HepG2 (cell line): ENCODE data around the gene CTDSPL2. TPM values are rescaled to one million over a fixed set of nuclear protein-coding genes. Genes with fewer than 3 reads are reported as not detected.
"Not testable (repeated sequence)": the region's sequence is repeated elsewhere in the genome, so short reads cannot be mapped to it uniquely, and the experiment has no call there.

Experiments
- ATAC-seq: fragments of 200-7000 bp; cut with Tn5 transposase; 3 replicates; pipeline ENCODE4 v1.9.1; 2020; ENCODE audit warnings: mild to moderate bottlenecking, moderate library complexity
- BruUV-seq: library from RNA; stranded (reverse); fragments of 400-500 nt; replicated peaks from 2 replicates; lab custom pipeline; 2021; lab: Mats Ljungman, UMichigan
- CTCF ChIA-PET: fragments of 300-600 bp; formaldehyde crosslinking; extraction: SDS; loops from one replicate; lab custom pipeline; 2021; ENCODE audit warnings: low total read pairs, inconsistent platforms, low intra/inter-chr PET ratio; lab: Yijun Ruan, JAX
- POLR2A ChIA-PET: fragments of 350-600 bp; sonication (Branson Sonifier 250); formaldehyde crosslinking; loops from one replicate; lab custom pipeline; 2020; ENCODE audit warnings: antibody characterized with exemption, inconsistent platforms; lab: Yijun Ruan, JAX
- DNase-seq: peaks from one replicate; pipeline ENCODE4 v3.0.0-alpha.2; 2015; ENCODE audit warnings: low spot score
- FAIRE-seq: peaks from 3 replicates; lab custom pipeline; 2011; peaks lifted over from hg19 to GRCh38; lab: Jason Lieb, UNC
- H2AFZ ChIP-seq: one replicate; pipeline ENCODE4 v1.6.1; 2011; ENCODE audit warnings: low read length, inconsistent platforms
- H3K27ac ChIP-seq: fragments of 300-600 bp; 3 replicates; pipeline ENCODE4 v1.8.0; 2011; ENCODE audit warnings: mixed run types, mild to moderate bottlenecking, mixed read lengths, low read length, inconsistent platforms; ENCODE audit not compliant: insufficient read depth; ENCODE audit errors: extremely low read length
- H3K27me3 ChIP-seq, 2 experiments: fragments of 200-600 bp in 1 of 2; 2 replicates in 1 of 2; 3 replicates in 1 of 2; pipeline versions ENCODE4 v1.6.0 to v1.8.0; 2011; ENCODE audit warnings: low read length in 2 of 2, mild to moderate bottlenecking in 2 of 2, moderate library complexity in 2 of 2, inconsistent platforms in 1 of 2; ENCODE audit not compliant: insufficient read depth in 2 of 2, control insufficient read depth in 1 of 2
- H3K36me3 ChIP-seq, 2 experiments: fragments of 200-600 bp in 1 of 2; replicated peaks in 1 of 2; 2 replicates in 1 of 2; 3 replicates in 1 of 2; pipeline versions ENCODE4 v1.5.1 to v1.8.0; 2011; ENCODE audit warnings: low read length in 2 of 2, inconsistent platforms in 1 of 2; ENCODE audit not compliant: insufficient read depth in 2 of 2, control insufficient read depth in 1 of 2
- H3K4me1 ChIP-seq: 2 replicates; pipeline ENCODE4 v1.5.1; 2012; ENCODE audit warnings: low read length, inconsistent platforms; ENCODE audit not compliant: insufficient read depth
- H3K4me2 ChIP-seq: 2 replicates; pipeline ENCODE4 v1.6.0; 2011; ENCODE audit warnings: low read depth, low read length, inconsistent platforms
- H3K4me3 ChIP-seq, 3 experiments: fragments of 200-600 bp in 1 of 3; sonication (generic), shearing (Covaris generic) in 1 of 3; replicated peaks in 1 of 3; 2 replicates each; pipeline ENCODE4 v1.5.1; 2011 to 2016; ENCODE audit warnings: low read length in 3 of 3, inconsistent platforms in 2 of 3, low read depth in 2 of 3, mild to moderate bottlenecking in 2 of 3, control low read depth in 1 of 3, mixed read lengths in 1 of 3; ENCODE audit not compliant: insufficient read depth in 1 of 3
- H3K79me2 ChIP-seq: one replicate; pipeline ENCODE4 v1.6.1; 2011; ENCODE audit warnings: low read length, inconsistent platforms; ENCODE audit not compliant: insufficient read depth
- H3K9ac ChIP-seq: 2 replicates; pipeline ENCODE4 v1.6.0; 2011; ENCODE audit warnings: mild to moderate bottlenecking, low read depth, low read length, inconsistent platforms; ENCODE audit not compliant: insufficient read depth
- H3K9me3 ChIP-seq: 2 replicates; pipeline ENCODE4 v1.5.1; 2012; ENCODE audit warnings: mild to moderate bottlenecking, low read length
- H4K20me1 ChIP-seq: 2 replicates; pipeline ENCODE4 v1.6.0; 2011; ENCODE audit warnings: inconsistent platforms, mild to moderate bottlenecking, low read length, moderate library complexity; ENCODE audit not compliant: insufficient read depth
- RFX5 ChIP-seq: IDR thresholded peaks from 2 replicates; pipeline ENCODE4 v1.6.1; 2011; ENCODE audit warnings: low read depth, low read length, improper control_type of control experiment
- ZNF331 ChIP-seq: sonication (generic); formaldehyde crosslinking; IDR thresholded peaks from 2 replicates; pipeline ENCODE4 v1.4.0; 2020; ENCODE audit warnings: missing genetic modification reagents
- WGBS: methylation state at CpG from one replicate; pipeline ENCODE4 v1.1.6; 2017; ENCODE audit warnings: low lambda C conversion rate; 5-methylcytosine and 5-hydroxymethylcytosine counted together
- in situ Hi-C: cut with HindIII; loops from 2 replicates; pipeline ENCODE4 v1.10.0; 2017; ENCODE audit warnings: low pct_unique_long_range_greater_than_20kb; ENCODE audit not compliant: extremely low pct_ligation_motif_present
- intact Hi-C: fragments of 100-400 bp; cut with micrococcal nuclease; formaldehyde crosslinking; loops from one replicate; pipeline ENCODE4 v1.10.0; 2022; ENCODE audit not compliant: unreplicated experiment
- polyA plus RNA-seq, 8 experiments: library from polyadenylated mRNA; depleted of rRNA in 3 of 8; stranded (reverse) in 7 of 8; unstranded in 1 of 8; fragments of >200 nt; fragmentation: Illumina TruSeq in 4 of 8; extraction: Trizol in 4 of 8; gene quantifications; 2 replicates each; pipeline versions ENCODE4 v1.2.1 to v1.2.3, GENCODE V29; 2011 to 2016; ENCODE audit warnings: low read depth in 4 of 8, missing spikeins in 1 of 8, mixed read lengths in 1 of 8; ENCODE audit not compliant: insufficient read depth in 1 of 8
- total RNA-seq, 5 experiments: library from RNA; depleted of rRNA; stranded (reverse); fragments of >200 nt; fragmentation: Illumina TruSeq; extraction: Trizol; gene quantifications; 2 replicates each; pipeline ENCODE4 v1.2.3, GENCODE V29; 2016; ENCODE audit warnings: low read depth in 1 of 5

The CTDSPL2 gene
- total and polyA plus RNA-seq, 2 of the 13 experiments (the other 11 are each of a cell fraction or from before 2014, with no cell fraction given), result 37.4 to 56.2 TPM

DNA sequence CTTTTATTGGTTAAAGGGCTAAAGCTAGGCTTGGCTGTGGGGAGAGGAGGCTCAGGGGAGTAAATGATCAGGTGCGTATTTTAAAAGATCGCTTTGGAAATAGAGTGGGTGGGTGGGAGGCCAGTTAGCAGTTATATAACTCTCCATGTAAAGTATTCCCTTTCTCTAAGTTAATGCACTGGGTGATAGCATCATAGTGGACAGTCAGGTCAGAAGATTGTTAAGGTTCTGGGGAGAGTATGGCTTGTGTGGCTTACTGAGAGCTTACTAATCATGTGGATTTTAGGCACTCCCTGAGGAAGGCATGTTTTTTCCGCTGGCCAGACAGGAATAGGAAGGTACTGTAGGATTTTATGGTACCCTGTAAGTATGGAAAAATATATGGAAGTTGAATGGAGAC is 103.2 kb downstream of the CTDSPL2 start:
- H3K27ac ChIP-seq, result no peak overlapping the region
- CTCF ChIA-PET, result no interaction called here
- FAIRE-seq, result no peak
- no peak overlapping the region for H3K4me3 ChIP-seq
- POLR2A ChIA-PET, result no interaction called here
- 100% methylated on average over 3 of the region's 3 CpGs for WGBS
- intact Hi-C loops, result no loop called here
- peaks cover under 1% of the 10 kb centered on the region for H3K79me2 ChIP-seq
- no peaks in the 10 kb centered on the region for H4K20me1 ChIP-seq
- peaks cover 0 to 2% of the 10 kb centered on the region in 2 experiments; a peak in 1 of 5 replicates for H3K36me3 ChIP-seq
- H3K9ac ChIP-seq, result no peak overlapping the region
- no peak overlapping the region for H2AFZ ChIP-seq
- ATAC-seq, result peak; percentile 38
- no peak overlapping the region for H3K4me2 ChIP-seq
- in situ Hi-C loops, result no loop called here
- DNase-seq, result no peak
- H3K27me3 ChIP-seq, result no peaks in the 10 kb centered on the region
- H3K4me1 ChIP-seq, result peaks cover 9% of the 10 kb centered on the region
- no TSS peak for BruUV-seq
- TF ChIP-seq ZNF331 (CRISPR knock-in tag) (no peak), RFX5 (no peak)
- no peaks in the 10 kb centered on the region for H3K9me3 ChIP-seq

DNA sequence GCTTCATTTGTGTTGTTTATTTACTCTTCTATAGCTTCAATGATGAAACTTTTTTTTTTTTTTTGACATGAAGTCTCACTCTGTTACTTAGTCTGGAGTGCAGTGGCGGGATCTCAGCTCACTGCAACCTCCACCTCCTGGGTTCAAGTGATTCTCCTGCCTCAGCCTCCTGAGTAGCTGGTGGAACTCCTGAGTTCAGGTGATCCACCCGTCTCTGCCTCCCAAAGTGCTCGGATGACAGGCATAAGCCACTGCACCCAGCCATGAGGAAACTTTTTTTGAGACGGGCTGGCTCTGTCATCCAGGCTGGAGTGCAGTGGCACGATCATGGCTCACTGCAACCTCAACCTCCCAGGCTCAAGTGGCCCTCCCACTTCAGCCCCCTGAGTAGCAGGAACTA is 104.8 kb downstream of the CTDSPL2 start:
- ATAC-seq, H3K4me3 ChIP-seq, in situ Hi-C loops, H3K9ac ChIP-seq, BruUV-seq, FAIRE-seq, H3K36me3 ChIP-seq, H4K20me1 ChIP-seq, H2AFZ ChIP-seq, H3K4me2 ChIP-seq, H3K9me3 ChIP-seq, CTCF ChIA-PET, intact Hi-C loops, H3K79me2 ChIP-seq, POLR2A ChIA-PET, DNase-seq, H3K27me3 ChIP-seq, H3K27ac ChIP-seq: not testable (repeated sequence)
- 99% methylated on average over 4 of the region's 5 CpGs for WGBS
- peaks cover 13% of the 10 kb centered on the region for H3K4me1 ChIP-seq
